ENCODE measurements around the gene ATP6V1F. TPM values are rescaled to one million over a fixed set of nuclear protein-coding genes. Genes with fewer than 3 reads are reported as not detected.

Gene ATP6V1F
- total RNA-seq, 4 donors from 2014 or later = 67.7 to 101 (median 84.5) TPM

DNA sequence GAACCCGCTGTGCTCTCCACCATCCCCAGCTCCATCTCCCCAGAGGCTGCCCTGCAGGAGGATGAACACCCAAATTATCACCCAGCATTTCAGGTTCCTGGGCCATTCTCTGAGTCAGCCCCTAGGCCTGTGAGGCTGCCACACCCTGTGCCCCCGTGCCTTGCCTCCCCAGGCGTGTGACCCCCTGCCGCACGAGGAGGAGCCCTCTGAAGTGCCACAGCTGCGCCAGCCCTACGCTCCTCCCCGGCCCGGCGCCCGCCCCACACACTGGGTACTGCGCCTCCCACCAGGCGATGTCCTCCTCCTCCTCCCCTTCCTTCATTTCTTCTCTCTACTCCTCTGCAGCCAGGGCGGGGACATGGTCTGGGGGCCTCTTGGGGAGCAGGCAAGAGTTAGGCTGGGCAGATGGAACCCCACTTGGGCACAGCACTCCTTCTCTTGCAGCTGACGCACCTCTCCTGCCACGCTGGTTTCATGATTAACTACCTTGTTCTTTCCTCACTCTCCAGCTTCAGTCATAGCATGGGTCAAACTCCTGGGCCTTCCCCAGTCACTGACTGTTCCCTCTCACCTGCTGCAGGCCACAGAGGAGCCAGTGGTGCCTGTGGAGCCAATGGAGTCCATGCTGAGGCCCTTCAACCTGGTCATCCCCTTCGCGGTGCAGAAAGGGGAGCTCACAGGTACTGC lies 12.7 kb upstream of the ATP6V1F start:
- H3K4me3 ChIP-seq = no peak overlapping the region
- H3K27ac ChIP-seq = peak overlapping the region in 2 of 4 donors; percentile 18 to 33
- H3K9me3 ChIP-seq = no peaks in the 10 kb centered on the region
- WGBS, 2 donors (ENCODE audit: low coverage in 1 of 2) = 84% methylated on average over 7 of the region's 18 CpGs; no CpG with 5 or more reads in 1 of the 2 donors
- no peaks in the 10 kb centered on the region for H3K27me3 ChIP-seq
- TF ChIP-seq, protein P1, sequence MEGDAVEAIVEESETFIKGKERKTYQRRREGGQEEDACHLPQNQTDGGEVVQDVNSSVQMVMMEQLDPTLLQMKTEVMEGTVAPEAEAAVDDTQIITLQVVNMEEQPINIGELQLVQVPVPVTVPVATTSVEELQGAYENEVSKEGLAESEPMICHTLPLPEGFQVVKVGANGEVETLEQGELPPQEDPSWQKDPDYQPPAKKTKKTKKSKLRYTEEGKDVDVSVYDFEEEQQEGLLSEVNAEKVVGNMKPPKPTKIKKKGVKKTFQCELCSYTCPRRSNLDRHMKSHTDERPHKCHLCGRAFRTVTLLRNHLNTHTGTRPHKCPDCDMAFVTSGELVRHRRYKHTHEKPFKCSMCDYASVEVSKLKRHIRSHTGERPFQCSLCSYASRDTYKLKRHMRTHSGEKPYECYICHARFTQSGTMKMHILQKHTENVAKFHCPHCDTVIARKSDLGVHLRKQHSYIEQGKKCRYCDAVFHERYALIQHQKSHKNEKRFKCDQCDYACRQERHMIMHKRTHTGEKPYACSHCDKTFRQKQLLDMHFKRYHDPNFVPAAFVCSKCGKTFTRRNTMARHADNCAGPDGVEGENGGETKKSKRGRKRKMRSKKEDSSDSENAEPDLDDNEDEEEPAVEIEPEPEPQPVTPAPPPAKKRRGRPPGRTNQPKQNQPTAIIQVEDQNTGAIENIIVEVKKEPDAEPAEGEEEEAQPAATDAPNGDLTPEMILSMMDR (IDR thresholded peaks at IDR 0.05) = no peak
- TF ChIP-seq EP300 (IDR thresholded peaks at IDR 0.05) (no peak), POLR2A (IDR thresholded peaks at IDR 0.05) (no peak), POLR2AphosphoS5 (IDR thresholded peaks at IDR 0.05) (no peak)
- H3K4me1 ChIP-seq = no peaks in the 10 kb centered on the region
- no peak for ATAC-seq
- H3K36me3 ChIP-seq = peaks cover 0 to 100% of the 10 kb centered on the region in 2 donors

DNA sequence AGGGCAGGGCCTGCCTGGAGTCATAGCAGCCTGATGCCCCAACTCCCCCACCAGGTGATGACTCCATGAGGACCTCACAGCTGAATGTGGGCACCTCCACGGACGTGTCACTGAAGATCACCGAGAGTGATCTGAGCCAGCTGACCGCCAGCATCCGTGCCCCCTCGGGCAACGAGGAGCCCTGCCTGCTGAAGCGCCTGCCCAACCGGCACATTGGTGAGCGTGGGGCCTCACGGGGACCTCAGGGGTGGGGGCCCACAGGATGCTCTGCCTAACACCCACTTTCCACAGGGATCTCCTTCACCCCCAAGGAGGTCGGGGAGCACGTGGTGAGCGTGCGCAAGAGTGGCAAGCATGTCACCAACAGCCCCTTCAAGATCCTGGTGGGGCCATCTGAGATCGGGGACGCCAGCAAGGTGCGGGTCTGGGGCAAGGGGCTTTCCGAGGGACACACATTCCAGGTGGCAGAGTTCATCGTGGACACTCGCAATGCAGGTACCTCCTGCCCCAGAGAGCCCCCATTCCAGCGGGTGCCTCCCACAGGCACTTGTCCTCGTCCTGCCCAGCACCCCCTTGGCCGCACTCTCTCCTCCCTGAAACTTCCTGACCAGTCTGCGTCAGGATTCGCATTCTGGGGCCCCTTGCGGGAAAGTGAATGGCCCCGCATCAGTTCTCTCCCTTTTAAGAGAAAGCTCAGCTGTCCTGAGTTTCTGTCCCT lies 10.0 kb upstream of the ATP6V1F start:
- 86% methylated on average over 4 of the region's 28 CpGs; no CpG with 5 or more reads in 1 of the 2 donors for WGBS, 2 donors (ENCODE audit: low coverage in 1 of 2)
- no peaks in the 10 kb centered on the region for H3K27me3 ChIP-seq
- H3K36me3 ChIP-seq = peaks cover 0 to 97% of the 10 kb centered on the region in 2 donors
- peak overlapping the region in 3 of 4 donors; percentile 1 to 54 (median 44) for H3K27ac ChIP-seq
- no peak for ATAC-seq
- H3K4me1 ChIP-seq = peaks cover 0 to 10% (median 3%) of the 10 kb centered on the region in 3 donors
- no peaks in the 10 kb centered on the region for H3K9me3 ChIP-seq
- no peak overlapping the region for H3K4me3 ChIP-seq
- no peak for TF ChIP-seq POLR2A (IDR thresholded peaks at IDR 0.05)
- TF ChIP-seq, protein P1 (IDR thresholded peaks at IDR 0.05) = no peak

DNA sequence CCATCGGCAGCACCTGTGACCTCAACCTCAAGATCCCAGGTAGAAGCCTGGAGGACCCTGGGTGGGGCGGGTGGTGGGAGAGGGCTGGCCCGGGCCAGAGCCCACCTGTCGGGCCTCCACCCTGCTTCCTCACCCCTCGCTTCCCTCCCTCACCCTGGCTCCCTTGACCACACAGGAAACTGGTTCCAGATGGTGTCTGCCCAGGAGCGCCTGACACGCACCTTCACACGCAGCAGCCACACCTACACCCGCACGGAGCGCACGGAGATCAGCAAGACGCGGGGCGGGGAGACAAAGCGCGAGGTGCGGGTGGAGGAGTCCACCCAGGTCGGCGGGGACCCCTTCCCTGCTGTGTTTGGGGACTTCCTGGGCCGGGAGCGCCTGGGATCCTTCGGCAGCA lies 8.9 kb upstream of the ATP6V1F start:
- no peak for ATAC-seq
- Histone ChIP-seq H3K4me1 (peaks cover 0 to 16% (median 8%) of the 10 kb centered on the region in 3 donors), H3K9me3 (no peaks in the 10 kb centered on the region), H3K27me3 (no peaks in the 10 kb centered on the region), H3K36me3 (peaks cover 0 to 94% of the 10 kb centered on the region in 2 donors), H3K4me3 (no peak overlapping the region), H3K27ac (peak overlapping the region in 2 of 4 donors; percentile 44 to 54)
- TF ChIP-seq EP300 (IDR thresholded peaks at IDR 0.05) (no peak), POLR2A (IDR thresholded peaks at IDR 0.05) (no peak), POLR2AphosphoS5 (IDR thresholded peaks at IDR 0.05) (no peak)
- TF ChIP-seq, protein P1 (IDR thresholded peaks at IDR 0.05) = no peak
- 50 to 92% methylated on average over 1 to 4 of the region's 23 CpGs for WGBS, 2 donors (ENCODE audit: low coverage in 1 of 2)

DNA sequence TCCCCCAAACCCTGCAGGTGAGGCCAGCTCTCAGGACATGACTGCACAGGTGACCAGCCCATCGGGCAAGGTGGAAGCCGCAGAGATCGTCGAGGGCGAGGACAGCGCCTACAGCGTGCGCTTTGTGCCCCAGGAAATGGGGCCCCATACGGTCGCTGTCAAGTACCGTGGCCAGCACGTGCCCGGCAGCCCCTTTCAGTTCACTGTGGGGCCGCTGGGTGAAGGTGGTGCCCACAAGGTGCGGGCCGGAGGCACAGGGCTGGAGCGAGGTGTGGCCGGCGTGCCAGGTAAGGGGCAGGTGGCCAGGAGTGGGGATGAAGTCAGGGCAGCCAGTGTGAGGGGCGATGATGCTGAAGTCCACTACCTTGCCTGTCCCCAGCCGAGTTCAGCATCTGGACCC lies 8.3 kb upstream of the ATP6V1F start:
- peaks cover 0 to 89% of the 10 kb centered on the region in 2 donors for H3K36me3 ChIP-seq

More for the DNA sequence above, 8.3 kb upstream of the ATP6V1F start:
- WGBS, 2 donors (ENCODE audit: low coverage in 1 of 2) = 100% methylated on average over 1 of the region's 21 CpGs; no CpG with 5 or more reads in 1 of the 2 donors
- Histone ChIP-seq H3K4me3 (no peak overlapping the region), H3K9me3 (no peaks in the 10 kb centered on the region), H3K4me1 (peaks cover 0 to 22% (median 11%) of the 10 kb centered on the region in 3 donors), H3K27me3 (no peaks in the 10 kb centered on the region), H3K27ac (peak overlapping the region in 2 of 4 donors; percentile 44 to 54)
- ATAC-seq = no peak
- TF ChIP-seq EP300 (IDR thresholded peaks at IDR 0.05) (no peak), POLR2A (IDR thresholded peaks at IDR 0.05) (no peak), POLR2AphosphoS5 (IDR thresholded peaks at IDR 0.05) (no peak)
- TF ChIP-seq, protein P1 (IDR thresholded peaks at IDR 0.05) = no peak

Measured in gastroesophageal sphincter (tissue), 4 donors.